H1 (cell line): Measurements from ENCODE around the gene HEBP1. TPM values are rescaled to one million over a fixed set of nuclear protein-coding genes. Genes with fewer than 3 reads are reported as not detected.
A peak's percentile ranks its signal among the peaks of the same experiment; 100 is the strongest.

Experiments
- CTCF ChIA-PET: fragments of 300-600 bp; sonication (Branson Sonifier 250); formaldehyde crosslinking; loops from one replicate; lab custom pipeline; 2021; ENCODE audit not compliant: partially characterized antibody; lab: Charles Lee
- POLR2A ChIA-PET: fragments of 300-600 bp; sonication (Branson Sonifier 250); formaldehyde crosslinking; loops from one replicate; lab custom pipeline; 2021; ENCODE audit warnings: inconsistent platforms; ENCODE audit not compliant: partially characterized antibody; lab: Charles Lee
- DNase-seq, 2 experiments: peaks; one replicate each; pipeline versions ENCODE4 v3.0.0 to v3.0.0-alpha.2; 2010 to 2022; ENCODE audit warnings: low spot score in 2 of 2, low read depth in 1 of 2, mixed read lengths in 1 of 2
- FAIRE-seq: peaks from 2 replicates; lab custom pipeline; 2011; peaks lifted over from hg19 to GRCh38; lab: Jason Lieb, UNC
- H2AFZ ChIP-seq: 2 replicates; pipeline ENCODE4 v1.8.1; 2012; ENCODE audit warnings: low read length, inconsistent platforms
- H2AK5ac ChIP-seq: 2 replicates; pipeline ENCODE4 v1.6.1; 2013; ENCODE audit warnings: low read depth, low read length
- H2BK120ac ChIP-seq: replicated peaks from 2 replicates; pipeline ENCODE3; 2013; ENCODE audit warnings: low read depth, low read length, inconsistent platforms
- H2BK12ac ChIP-seq: 2 replicates; pipeline ENCODE4 v1.6.1; 2013; ENCODE audit warnings: low read depth, low read length
- H2BK15ac ChIP-seq: 2 replicates; pipeline ENCODE4 v1.6.1; 2013; ENCODE audit warnings: low read length
- H2BK20ac ChIP-seq: 2 replicates; pipeline ENCODE4 v1.6.1; 2013; ENCODE audit warnings: low read length
- H2BK5ac ChIP-seq: 2 replicates; pipeline ENCODE4 v1.6.1; 2013; ENCODE audit warnings: low read depth, low read length
- H3K14ac ChIP-seq: 2 replicates; pipeline ENCODE4 v1.6.1; 2013; ENCODE audit warnings: inconsistent platforms; ENCODE audit not compliant: insufficient read length
- H3K18ac ChIP-seq: 2 replicates; pipeline ENCODE4 v1.6.1; 2013; ENCODE audit warnings: low read length; ENCODE audit errors: extremely low read depth
- H3K23ac ChIP-seq: 2 replicates; pipeline ENCODE4 v1.6.1; 2013; ENCODE audit warnings: inconsistent platforms; ENCODE audit not compliant: insufficient read length
- H3K23me2 ChIP-seq: 2 replicates; pipeline ENCODE4 v1.6.1; 2013; ENCODE audit warnings: low read depth, low read length
- H3K27ac ChIP-seq: 2 replicates; pipeline ENCODE4 v1.6.1; 2011; ENCODE audit warnings: low read depth, low read length, inconsistent platforms
- H3K27me3 ChIP-seq, 4 experiments: replicated peaks in 1 of 4; 1 replicate in 1 of 4; 2 replicates in 3 of 4; pipeline versions ENCODE4 v1.6.1 to v1.8.1; 2011 to 2013; ENCODE audit warnings: low read length in 3 of 4, mild to moderate bottlenecking in 3 of 4, inconsistent platforms in 2 of 4, mixed read lengths in 2 of 4, moderate library complexity in 1 of 4; ENCODE audit not compliant: control insufficient read depth in 3 of 4, insufficient read depth in 3 of 4; ENCODE audit errors: extremely low read depth in 1 of 4
- H3K36me3 ChIP-seq, 4 experiments: 2 replicates each; pipeline versions ENCODE4 v1.6.1 to v1.8.1; 2011 to 2013; ENCODE audit warnings: mild to moderate bottlenecking in 4 of 4, low read length in 3 of 4, moderate library complexity in 2 of 4, control low read depth in 1 of 4, inconsistent platforms in 1 of 4; ENCODE audit not compliant: insufficient read depth in 4 of 4, control insufficient read depth in 2 of 4
- H3K4ac ChIP-seq: replicated peaks from 2 replicates; pipeline ENCODE3; 2013; ENCODE audit warnings: low read length, low read depth, mixed read lengths, inconsistent platforms; ENCODE audit not compliant: insufficient read length
- H3K4me1 ChIP-seq, 4 experiments: replicated peaks in 1 of 4; 1 replicate in 1 of 4; 2 replicates in 3 of 4; pipeline versions ENCODE4 v1.6.1 to v1.8.1; 2011 to 2013; ENCODE audit warnings: low read length in 3 of 4, inconsistent platforms in 2 of 4, mixed read lengths in 1 of 4; ENCODE audit not compliant: insufficient read depth in 4 of 4, control insufficient read depth in 3 of 4
- H3K4me2 ChIP-seq, 2 experiments: 2 replicates each; pipeline versions ENCODE4 v1.6.1 to v1.8.1; 2011 to 2013; ENCODE audit warnings: low read depth in 2 of 2, low read length in 2 of 2, control low read depth in 1 of 2, inconsistent platforms in 1 of 2, mild to moderate bottlenecking in 1 of 2; ENCODE audit not compliant: insufficient read depth in 1 of 2
- H3K4me3 ChIP-seq, 4 experiments: fragments of 200-600, 300-600 bp in 1 of 4; sonication (generic), shearing (Covaris generic), sonication (Bioruptor Twin) in 1 of 4; 2 replicates each; pipeline versions ENCODE4 v1.5.1 to v1.8.1; 2011 to 2016; ENCODE audit warnings: low read length in 4 of 4, low read depth in 3 of 4, control low read depth in 2 of 4, inconsistent platforms in 2 of 4, mild to moderate bottlenecking in 2 of 4, mixed read lengths in 1 of 4, moderate library complexity in 1 of 4; ENCODE audit not compliant: insufficient read depth in 2 of 4; ENCODE audit errors: extremely low read depth in 1 of 4
- H3K56ac ChIP-seq: replicated peaks from 2 replicates; pipeline ENCODE3; 2013; ENCODE audit warnings: low read depth, mild to moderate bottlenecking, mixed read lengths, low read length, inconsistent platforms; ENCODE audit not compliant: insufficient read length
- H3K79me1 ChIP-seq: 2 replicates; pipeline ENCODE4 v1.6.1; 2013; ENCODE audit warnings: low read depth, low read length, control low read depth
- H3K79me2 ChIP-seq, 2 experiments: 2 replicates each; pipeline versions ENCODE4 v1.6.1 to v1.8.1; 2012 to 2013; ENCODE audit warnings: low read length in 2 of 2, mild to moderate bottlenecking in 2 of 2, inconsistent platforms in 1 of 2; ENCODE audit not compliant: insufficient read depth in 2 of 2, control insufficient read depth in 1 of 2
- H3K9ac ChIP-seq, 4 experiments: replicated peaks in 1 of 4; 1 replicate in 1 of 4; 2 replicates in 3 of 4; pipeline versions ENCODE4 v1.6.1 to v1.8.1; 2011 to 2013; ENCODE audit warnings: low read depth in 3 of 4, low read length in 3 of 4, control low read depth in 2 of 4, mild to moderate bottlenecking in 2 of 4, moderate library complexity in 2 of 4, inconsistent platforms in 1 of 4; ENCODE audit errors: extremely low read depth in 1 of 4
- H3K9me3 ChIP-seq, 2 experiments: 2 replicates each; pipeline versions ENCODE4 v1.6.1 to v1.8.1; 2012 to 2013; ENCODE audit warnings: mild to moderate bottlenecking in 2 of 2, moderate library complexity in 2 of 2, control low read depth in 1 of 2, inconsistent platforms in 1 of 2, low read depth in 1 of 2, low read length in 1 of 2, mixed read lengths in 1 of 2; ENCODE audit not compliant: insufficient read depth in 2 of 2
- H4K20me1 ChIP-seq, 2 experiments: replicated peaks in 1 of 2; 2 replicates each; pipeline versions ENCODE3 to v1.8.1; 2011 to 2013; ENCODE audit warnings: inconsistent platforms in 2 of 2, low read length in 2 of 2, mild to moderate bottlenecking in 1 of 2; ENCODE audit not compliant: insufficient read depth in 2 of 2, control insufficient read depth in 1 of 2
- H4K5ac ChIP-seq: 2 replicates; pipeline ENCODE4 v1.6.1; 2013; ENCODE audit warnings: low read length, low read depth, mixed read lengths, inconsistent platforms; ENCODE audit not compliant: insufficient read length
- H4K8ac ChIP-seq: 2 replicates; pipeline ENCODE4 v1.8.0; 2013; ENCODE audit warnings: mild to moderate bottlenecking, moderate library complexity, low read length, inconsistent platforms; ENCODE audit not compliant: insufficient read depth; ENCODE audit errors: extremely low read depth
- H4K91ac ChIP-seq: replicated peaks from 2 replicates; pipeline ENCODE3; 2013; ENCODE audit warnings: low read length, mixed read lengths, inconsistent platforms; ENCODE audit not compliant: insufficient read length
- ATF3 ChIP-seq: IDR thresholded peaks from 2 replicates; pipeline ENCODE4 v1.6.1; 2011; ENCODE audit warnings: low read depth, mild to moderate bottlenecking, low read length; ENCODE audit not compliant: insufficient read depth
- CEBPB ChIP-seq: IDR thresholded peaks from 2 replicates; pipeline ENCODE4 v1.6.1; 2012; ENCODE audit warnings: low read depth, low read length
- GTF2F1 ChIP-seq: IDR thresholded peaks from 2 replicates; pipeline ENCODE4 v1.6.1; 2012; ENCODE audit warnings: low read depth, low read length, improper control_type of control experiment, borderline replicate concordance
- POLR2A ChIP-seq, 2 experiments: IDR thresholded peaks; 1 replicate in 1 of 2; 2 replicates in 1 of 2; pipeline ENCODE4 v1.6.1; 2011; ENCODE audit warnings: low read depth in 2 of 2, low read length in 2 of 2, mild to moderate bottlenecking in 2 of 2; ENCODE audit errors: control extremely low read depth in 1 of 2
- TAF1 ChIP-seq: IDR thresholded peaks from 2 replicates; pipeline ENCODE4 v1.6.1; 2011; ENCODE audit warnings: mild to moderate bottlenecking, low read depth, low read length
- ZNF274 ChIP-seq: IDR thresholded peaks from 2 replicates; pipeline ENCODE4 v1.7.0; 2012; ENCODE audit warnings: low read length, borderline replicate concordance; ENCODE audit errors: extremely low read depth
- WGBS, 2 experiments: shearing (Covaris generic) in 1 of 2; methylation state at CpG; one replicate each; pipeline versions ENCODE4 v1.1.6 to v1.1.7; 2013 to 2015; ENCODE audit warnings: low lambda C conversion rate in 2 of 2, mixed read lengths in 2 of 2, inconsistent platforms in 1 of 2, low coverage in 1 of 2, missing lambda C conversion rate in 1 of 2; ENCODE audit not compliant: insufficient replicate concordance in 2 of 2, insufficient coverage in 1 of 2, insufficient read length in 1 of 2; ENCODE audit errors: extremely low coverage in 1 of 2, missing lambda C conversion rate in 1 of 2; 5-methylcytosine and 5-hydroxymethylcytosine counted together
- polyA plus RNA-seq, 7 experiments: library from polyadenylated mRNA; depleted of rRNA in 3 of 7; stranded (reverse) in 5 of 7; unstranded in 2 of 7; fragments of >200 nt in 5 of 7; fragments of 200-250 nt in 2 of 7; gene quantifications; 1 replicate in 5 of 7; 2 replicates in 1 of 7; 4 replicates in 1 of 7; pipeline versions ENCODE4 v1.2.1 to v1.2.3, GENCODE V29; 2011 to 2013; ENCODE audit warnings: missing spikeins in 2 of 7, mixed read lengths in 2 of 7
- total RNA-seq: library from RNA; stranded (reverse); fragmentation: NEBNext Ultra II Directional; extraction: Animal tissue kit (Norgen Biotek cat#: 25700); gene quantifications from 2 replicates; pipeline ENCODE4 v1.2.1, GENCODE V29; 2021
- TF ChIP-seq, protein P1 (sequence below): IDR thresholded peaks from 2 replicates; pipeline ENCODE4 v1.6.1; 2012; ENCODE audit warnings: inconsistent platforms

HEBP1 gene
- total and polyA plus RNA-seq, 2 of the 8 experiments (the other 6 are each of a cell fraction or from before 2014, with no cell fraction given) = 30.8 to 56.1 TPM

GRCh38 chr12:12998248-12998647, 1.8 kb downstream of the HEBP1 start:
- 90% methylated on average over 4 of the region's 4 CpGs; no CpG with 5 or more reads in 1 of the 2 experiments for WGBS, 2 experiments
- Histone ChIP-seq H3K79me2 (peaks cover 0 to 51% of the 10 kb centered on the region in 2 experiments; a peak in 2 of 4 replicates), H4K20me1 (peaks cover 2 to 3% of the 10 kb centered on the region in 2 experiments), H4K5ac (no peak overlapping the region), H2AFZ (no peak overlapping the region), H3K23me2 (peaks cover 12% of the 10 kb centered on the region), H3K14ac (no peak overlapping the region), H4K91ac (no peak overlapping the region), H3K23ac (no peak overlapping the region), H3K27ac (no peak overlapping the region), H2BK15ac (no peak overlapping the region), H4K8ac (no peak overlapping the region), H2AK5ac (no peak overlapping the region), H3K4me2 (peak overlapping the region; percentile 86 to 97; a peak in 1 of 4 replicates), H2BK5ac (no peak overlapping the region), H3K4me3 (peak overlapping the region in 1 of 4 experiments; percentile 87; a peak in 2 of 8 replicates), H3K4ac (no peak overlapping the region), H3K9ac (no peak overlapping the region), H3K36me3 (0 out of 8 replicates have a peak, but pooled peaks cover 0 to 2% (median 0%) of the 10 kb centered on the region in 4 experiments), H2BK20ac (no peak overlapping the region), H3K79me1 (no peaks in the 10 kb centered on the region; the same call in 1 of the 2 replicates), H3K4me1 (peaks cover 5 to 16% (median 9%) of the 10 kb centered on the region in 4 experiments), H3K9me3 (no peaks in the 10 kb centered on the region), H2BK120ac (no peak overlapping the region), H3K56ac (no peak overlapping the region), H2BK12ac (no peak overlapping the region), H3K18ac (no peak overlapping the region), H3K27me3 (peaks cover 0 to 15% (median 6%) of the 10 kb centered on the region in 4 experiments; a peak in 4 of 7 replicates)
- FAIRE-seq (no peak), DNase-seq (no peak)
- POLR2A ChIA-PET = interaction anchor here (1.3 kb wide), 1 partner anchor 10 kb away, joined by 3 read pairs; no protein-coding TSS in a partner anchor
- TF ChIP-seq, protein P1, sequence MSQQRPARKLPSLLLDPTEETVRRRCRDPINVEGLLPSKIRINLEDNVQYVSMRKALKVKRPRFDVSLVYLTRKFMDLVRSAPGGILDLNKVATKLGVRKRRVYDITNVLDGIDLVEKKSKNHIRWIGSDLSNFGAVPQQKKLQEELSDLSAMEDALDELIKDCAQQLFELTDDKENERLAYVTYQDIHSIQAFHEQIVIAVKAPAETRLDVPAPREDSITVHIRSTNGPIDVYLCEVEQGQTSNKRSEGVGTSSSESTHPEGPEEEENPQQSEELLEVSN = no peak
- TF ChIP-seq CEBPB = no peak
- TF ChIP-seq ZNF274 = no peak
- TF ChIP-seq TAF1 = no peak
- no peak for TF ChIP-seq POLR2A (IDR thresholded peaks at IDR 0.05; ENCODE audit: control extremely low read depth in 1 of 2, low read depth in 2 of 2, low read length in 2 of 2)
- TF ChIP-seq ATF3 = no peak
- no peak for TF ChIP-seq GTF2F1
- CTCF ChIA-PET = interaction anchor here (0.6 to 4.0 kb wide), 13 partner anchors 8 to 367 kb away, joined by 3 to 36 read pairs (median 4); no protein-coding TSS in a partner anchor
